Glutamatergic neuron (in vitro differentiated cells): Measurements from ENCODE around the gene PRKCQ. TPM values are rescaled to one million over a fixed set of nuclear protein-coding genes. Genes with fewer than 3 reads are reported as not detected.

Experiments used
- DNase-seq: peaks from one replicate; pipeline ENCODE4 v3.0.0; 2022
- H3K27ac Mint-ChIP-seq: one replicate; pipeline ENCODE4 v1.8.0; 2020; ENCODE audit warnings: mild to moderate bottlenecking, mixed read lengths, inconsistent platforms; ENCODE audit not compliant: unreplicated experiment
- H3K27me3 Mint-ChIP-seq: one replicate; pipeline ENCODE4 v1.8.0; 2020; ENCODE audit warnings: mild to moderate bottlenecking, moderate library complexity, mixed read lengths, inconsistent platforms; ENCODE audit not compliant: unreplicated experiment
- H3K36me3 Mint-ChIP-seq: one replicate; pipeline ENCODE4 v1.8.0; 2020; ENCODE audit warnings: mild to moderate bottlenecking, mixed read lengths, inconsistent platforms; ENCODE audit not compliant: unreplicated experiment
- H3K4me1 Mint-ChIP-seq: one replicate; pipeline ENCODE4 v1.8.0; 2020; ENCODE audit warnings: mild to moderate bottlenecking, low read depth, mixed read lengths, inconsistent platforms; ENCODE audit not compliant: unreplicated experiment
- H3K4me3 Mint-ChIP-seq: one replicate; pipeline ENCODE4 v1.8.0; 2020; ENCODE audit warnings: mild to moderate bottlenecking, mixed read lengths, inconsistent platforms; ENCODE audit not compliant: unreplicated experiment
- H3K9me3 Mint-ChIP-seq: one replicate; pipeline ENCODE4 v1.8.0; 2020; ENCODE audit warnings: mild to moderate bottlenecking, moderate library complexity, mixed read lengths, inconsistent platforms; ENCODE audit not compliant: unreplicated experiment
- CTCF ChIP-seq: fragments of 200-600 bp; sonication (generic); IDR thresholded peaks from one replicate; pipeline ENCODE4 v1.5.0; 2021; ENCODE audit not compliant: partially characterized antibody, unreplicated experiment
- total RNA-seq: library from RNA; stranded (reverse); fragmentation: NEBNext Ultra II Directional; extraction: Animal tissue kit (Norgen Biotek cat#: 25700); gene quantifications from one replicate; pipeline ENCODE4 v1.2.1, GENCODE V29; 2021; ENCODE audit not compliant: unreplicated experiment

PRKCQ gene
- total RNA-seq, 1 donor from 2014 or later: 1.3 TPM

GRCh38 chr10:6503171-6503570 lies 76.9 kb downstream of the PRKCQ start:
- DNase-seq: no peak
- H3K36me3 Mint-ChIP-seq: no peaks in the 10 kb centered on the region
- peaks cover 1% of the 10 kb centered on the region for H3K27me3 Mint-ChIP-seq
- no peaks in the 10 kb centered on the region for H3K4me1 Mint-ChIP-seq
- no peak overlapping the region for H3K27ac Mint-ChIP-seq
- no peak overlapping the region for H3K4me3 Mint-ChIP-seq
- no peaks in the 10 kb centered on the region for H3K9me3 Mint-ChIP-seq
- no peak for TF ChIP-seq CTCF

GRCh38 chr10:6501931-6502330 lies 78.1 kb downstream of the PRKCQ start:
- Mint-ChIP-seq H3K4me3 (no peak overlapping the region), H3K27ac (no peak overlapping the region), H3K4me1 (no peaks in the 10 kb centered on the region), H3K9me3 (no peaks in the 10 kb centered on the region), H3K27me3 (peaks cover 1% of the 10 kb centered on the region), H3K36me3 (no peaks in the 10 kb centered on the region)
- no peak for DNase-seq
- no peak for TF ChIP-seq CTCF

GRCh38 chr10:6499974-6500373 lies 80.1 kb downstream of the PRKCQ start:
- no peak for TF ChIP-seq CTCF
- Mint-ChIP-seq H3K4me3 (no peak overlapping the region), H3K4me1 (no peaks in the 10 kb centered on the region), H3K36me3 (no peaks in the 10 kb centered on the region), H3K9me3 (no peaks in the 10 kb centered on the region), H3K27me3 (peaks cover 1% of the 10 kb centered on the region), H3K27ac (no peak overlapping the region)
- DNase-seq: no peak

GRCh38 chr10:6498771-6499170 lies 81.3 kb downstream of the PRKCQ start:
- H3K4me1 Mint-ChIP-seq: no peaks in the 10 kb centered on the region
- no peak for TF ChIP-seq CTCF
- DNase-seq: no peak
- no peaks in the 10 kb centered on the region for H3K36me3 Mint-ChIP-seq
- H3K27me3 Mint-ChIP-seq: peaks cover 1% of the 10 kb centered on the region
- no peak overlapping the region for H3K4me3 Mint-ChIP-seq
- H3K27ac Mint-ChIP-seq: no peak overlapping the region
- H3K9me3 Mint-ChIP-seq: no peaks in the 10 kb centered on the region

GRCh38 chr10:6497620-6498019 lies 82.5 kb downstream of the PRKCQ start:
- no peak for TF ChIP-seq CTCF
- H3K27me3 Mint-ChIP-seq: peaks cover 1% of the 10 kb centered on the region
- H3K4me1 Mint-ChIP-seq: no peaks in the 10 kb centered on the region
- DNase-seq: no peak
- no peak overlapping the region for H3K27ac Mint-ChIP-seq
- no peaks in the 10 kb centered on the region for H3K9me3 Mint-ChIP-seq
- no peaks in the 10 kb centered on the region for H3K36me3 Mint-ChIP-seq
- H3K4me3 Mint-ChIP-seq: no peak overlapping the region
